Measurements from ENCODE around the gene RTL1. TPM values are rescaled to one million over a fixed set of nuclear protein-coding genes. Genes with fewer than 3 reads are reported as not detected.

The RTL1 gene
- total and polyA plus RNA-seq, 10 of the 15 experiments (the other 5 are each of a cell fraction or from before 2014, with no cell fraction given), result not detected

- H2AFZ ChIP-seq (ENCODE audit: control insufficient read depth, low read depth, low read length), result no peak overlapping the region
- no peaks in the 10 kb centered on the region for H3K27me3 ChIP-seq (replicated peaks in 1 of 2; ENCODE audit: control insufficient read depth in 2 of 2, insufficient read depth in 2 of 2, low read length in 1 of 2)
- no peaks in the 10 kb centered on the region for H4K20me1 ChIP-seq (ENCODE audit: control insufficient read depth, insufficient read depth)
- H3K4me2 ChIP-seq (ENCODE audit: control insufficient read depth, insufficient read depth), result no peak overlapping the region
- H3K9ac ChIP-seq (ENCODE audit: control insufficient read depth, insufficient read depth, low read length), result no peak overlapping the region
- no peak for DNase-seq (ENCODE audit: low read depth, low spot score)
- in situ Hi-C loops (cut with MboI) (no loop called here), intact Hi-C loops (cut with micrococcal nuclease; ENCODE audit: unreplicated experiment) (no loop called here)
- FAIRE-seq, result no peak
- H3K79me2 ChIP-seq (ENCODE audit: control insufficient read depth, insufficient read depth, low read length), result no peaks in the 10 kb centered on the region
- CTCF ChIA-PET, result no interaction called here
- 12% methylated on average over 11 of the region's 11 CpGs for WGBS (ENCODE audit: insufficient coverage, insufficient replicate concordance, low lambda C conversion rate, missing lambda C conversion rate)
- POLR2A ChIA-PET, result no interaction called here
- BruUV-seq (replicated peaks), result no TSS peak
- no peaks in the 10 kb centered on the region for H3K36me3 ChIP-seq (ENCODE audit: control insufficient read depth in 2 of 2, insufficient read depth in 2 of 2, low read length in 1 of 2)
- SMC1A ChIA-PET (ENCODE audit: uncharacterized antibody, unreplicated experiment), result no interaction called here
- TF ChIP-seq PBX3 (IDR thresholded peaks at IDR 0.05; ENCODE audit: insufficient replicate concordance, low read depth, low read length) (no peak), ZBTB4 (CRISPR knock-in tag; IDR thresholded peaks at IDR 0.05) (no peak)
- H3K4me1 ChIP-seq (ENCODE audit: control insufficient read depth, insufficient read depth, low read length), result no peaks in the 10 kb centered on the region
- RAD21 ChIA-PET (ENCODE audit: unreplicated experiment), result no interaction called here
- no peak for ATAC-seq
- no peak overlapping the region for H3K27ac ChIP-seq (ENCODE audit: control insufficient read depth, insufficient read depth)
- H3K4me3 ChIP-seq, result no peak overlapping the region
- H3K9me3 ChIP-seq (replicated peaks; ENCODE audit: control insufficient read depth, insufficient read depth, low read length), result no peaks in the 10 kb centered on the region; the same call in 2 of the 3 replicates
Observed at GRCh38 chr14:100878271-100879146, 25.0 kb downstream of the RTL1 start.

Measured in GM12878 (cell line).